HT-29 (cell line): Measurements from ENCODE around the gene SLC35E3. TPM values are rescaled to one million over a fixed set of nuclear protein-coding genes. Genes with fewer than 3 reads are reported as not detected.
"Not testable (repeated sequence)": the region's sequence is repeated elsewhere in the genome, so short reads cannot be mapped to it uniquely, and the experiment has no call there.

Source experiments
- DNase-seq: peaks from one replicate; pipeline ENCODE4 v3.0.0-alpha.2; 2015; ENCODE audit warnings: low spot score
- total RNA-seq: library from RNA; depleted of rRNA; stranded (reverse); fragments of >200 nt; shearing (Covaris generic); gene quantifications from 2 replicates; pipeline ENCODE4 v1.2.3, GENCODE V29; 2014

SLC35E3 gene
- total RNA-seq, 1 experiment from 2014 or later: 2.9 TPM

GRCh38 chr12:68793975-68794652 is 48.1 kb downstream of the SLC35E3 start:
- DNase-seq: no peak

GRCh38 chr12:68794653-68795251 is 48.8 kb downstream of the SLC35E3 start:
- DNase-seq: no peak

GRCh38 chr12:68796399-68796798 is 50.4 kb downstream of the SLC35E3 start:
- DNase-seq: no peak

- no peak for DNase-seq
Measured at GRCh38 chr12:68798882-68799234, 52.9 kb downstream of the SLC35E3 start.

GRCh38 chr12:68800294-68800693 is 54.3 kb downstream of the SLC35E3 start:
- peak; percentile 59 for DNase-seq

- DNase-seq: not testable (repeated sequence)
Measured at GRCh38 chr12:68801124-68801523, 55.1 kb downstream of the SLC35E3 start.

- DNase-seq: not testable (repeated sequence)
Measured at GRCh38 chr12:68802372-68802745, 56.4 kb downstream of the SLC35E3 start.

GRCh38 chr12:68802911-68803651 is 57.1 kb downstream of the SLC35E3 start:
- not testable (repeated sequence) for DNase-seq

- no peak for DNase-seq
Measured at GRCh38 chr12:68803948-68804656, 58.1 kb downstream of the SLC35E3 start.

- DNase-seq: no peak
Measured at GRCh38 chr12:68804657-68805591, 58.9 kb downstream of the SLC35E3 start.

GRCh38 chr12:68805592-68806120 is 59.7 kb downstream of the SLC35E3 start:
- no peak for DNase-seq

GRCh38 chr12:68806488-68807237 is 60.7 kb downstream of the SLC35E3 start:
- no peak for DNase-seq

- not testable (repeated sequence) for DNase-seq
Measured at GRCh38 chr12:68807274-68807575, 61.2 kb downstream of the SLC35E3 start.

GRCh38 chr12:68807576-68808387 is 61.8 kb downstream of the SLC35E3 start, which contains the start of gene MDM2:
Gene MDM2, plus strand, starts transcription at chr12:68808177. Its CDS starts 301 bp downstream, at chr12:68808478.
- DNase-seq: peak; percentile 90

- DNase-seq: peak; percentile 88
Measured at GRCh38 chr12:68808388-68809189, 62.6 kb downstream of the SLC35E3 start.

GRCh38 chr12:68809190-68810026 is 63.4 kb downstream of the SLC35E3 start:
- no peak for DNase-seq

- DNase-seq: not testable (repeated sequence)
Measured at GRCh38 chr12:68810027-68810389, 64.0 kb downstream of the SLC35E3 start.
